Keratinocyte (primary cell): ENCODE results near the gene LRRC27.

Source experiments
- EZH2 ChIP-seq: IDR thresholded peaks from one replicate; pipeline ENCODE4 v1.6.1; 2012; ENCODE audit warnings: inconsistent platforms, mild to moderate bottlenecking, low read length, moderate library complexity
- TF ChIP-seq, protein P1 (sequence below), 3 experiments: IDR thresholded peaks in 1 of 3; conservative IDR thresholded peaks in 1 of 3; optimal IDR thresholded peaks in 1 of 3; 2 replicates in 2 of 3; 3 replicates in 1 of 3; pipeline versions ENCODE3 to v1.5.1; 2011; ENCODE audit warnings: low read length in 3 of 3, mild to moderate bottlenecking in 3 of 3, moderate library complexity in 2 of 3, control low read depth in 1 of 3, inconsistent platforms in 1 of 3; ENCODE audit not compliant: insufficient read depth in 2 of 3; ENCODE audit errors: extremely low read depth in 1 of 3

- TF ChIP-seq, protein P1, sequence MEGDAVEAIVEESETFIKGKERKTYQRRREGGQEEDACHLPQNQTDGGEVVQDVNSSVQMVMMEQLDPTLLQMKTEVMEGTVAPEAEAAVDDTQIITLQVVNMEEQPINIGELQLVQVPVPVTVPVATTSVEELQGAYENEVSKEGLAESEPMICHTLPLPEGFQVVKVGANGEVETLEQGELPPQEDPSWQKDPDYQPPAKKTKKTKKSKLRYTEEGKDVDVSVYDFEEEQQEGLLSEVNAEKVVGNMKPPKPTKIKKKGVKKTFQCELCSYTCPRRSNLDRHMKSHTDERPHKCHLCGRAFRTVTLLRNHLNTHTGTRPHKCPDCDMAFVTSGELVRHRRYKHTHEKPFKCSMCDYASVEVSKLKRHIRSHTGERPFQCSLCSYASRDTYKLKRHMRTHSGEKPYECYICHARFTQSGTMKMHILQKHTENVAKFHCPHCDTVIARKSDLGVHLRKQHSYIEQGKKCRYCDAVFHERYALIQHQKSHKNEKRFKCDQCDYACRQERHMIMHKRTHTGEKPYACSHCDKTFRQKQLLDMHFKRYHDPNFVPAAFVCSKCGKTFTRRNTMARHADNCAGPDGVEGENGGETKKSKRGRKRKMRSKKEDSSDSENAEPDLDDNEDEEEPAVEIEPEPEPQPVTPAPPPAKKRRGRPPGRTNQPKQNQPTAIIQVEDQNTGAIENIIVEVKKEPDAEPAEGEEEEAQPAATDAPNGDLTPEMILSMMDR (optimal IDR thresholded peaks at IDR 0.05 in 1 of 3, IDR thresholded peaks at IDR 0.05 in 1 of 3, conservative IDR thresholded peaks at IDR 0.05 in 1 of 3; ENCODE audit: extremely low read depth in 1 of 3, insufficient read depth in 2 of 3, low read length in 3 of 3): no peak
- TF ChIP-seq EZH2: no peak
Measured at GRCh38 chr10:132373241-132373955, 41.4 kb downstream of the LRRC27 start.
